Measurements from ENCODE around the gene PARVA. TPM values are rescaled to one million over a fixed set of nuclear protein-coding genes. Genes with fewer than 3 reads are reported as not detected.

The PARVA gene
- total RNA-seq, 1 donor from 2014 or later = 61.2 TPM

- intact Hi-C loops (cut with DNase I) = no loop called here
- no peak for ATAC-seq (ENCODE audit: poor library complexity)
- no peak for DNase-seq
Measured at GRCh38 chr11:12531020-12531419, 153.6 kb downstream of the PARVA start.

GRCh38 chr11:12531681-12532080 is 154.3 kb downstream of the PARVA start:
- DNase-seq (no peak), ATAC-seq (ENCODE audit: poor library complexity) (no peak)
- intact Hi-C loops (cut with DNase I) = no loop called here

GRCh38 chr11:12532580-12532979 is 155.2 kb downstream of the PARVA start:
- intact Hi-C loops (cut with DNase I) = no loop called here
- no peak for ATAC-seq (ENCODE audit: poor library complexity)
- DNase-seq = no peak

- no peak for ATAC-seq (ENCODE audit: poor library complexity)
- intact Hi-C loops (cut with DNase I) = no loop called here
Measured at GRCh38 chr11:12534549-12534948, 157.2 kb downstream of the PARVA start.

GRCh38 chr11:12535321-12535720 is 157.9 kb downstream of the PARVA start:
- ATAC-seq (ENCODE audit: poor library complexity) (no peak), DNase-seq (no peak)
- intact Hi-C loops (cut with DNase I) = no loop called here

More at GRCh38 chr11:12534549-12534948, 157.2 kb downstream of the PARVA start:
- DNase-seq = no peak

- DNase-seq (no peak), ATAC-seq (ENCODE audit: poor library complexity) (no peak)
- intact Hi-C loops (cut with DNase I) = no loop called here
Measured at GRCh38 chr11:12536566-12536965, 159.2 kb downstream of the PARVA start.

- intact Hi-C loops (cut with DNase I) = no loop called here
- DNase-seq (no peak), ATAC-seq (ENCODE audit: poor library complexity) (peak; percentile 30)
Measured at GRCh38 chr11:12537778-12538401, 160.5 kb downstream of the PARVA start.

- DNase-seq (no peak), ATAC-seq (ENCODE audit: poor library complexity) (no peak)
- intact Hi-C loops (cut with DNase I) = no loop called here
Measured at GRCh38 chr11:12538889-12539421, 161.6 kb downstream of the PARVA start.

- intact Hi-C loops (cut with DNase I) = no loop called here
Measured at GRCh38 chr11:12539572-12539971, 162.2 kb downstream of the PARVA start.

GRCh38 chr11:12540075-12540680 is 162.8 kb downstream of the PARVA start:
- ATAC-seq (ENCODE audit: poor library complexity) (no peak), DNase-seq (no peak)
- intact Hi-C loops (cut with DNase I) = no loop called here

More at GRCh38 chr11:12539572-12539971, 162.2 kb downstream of the PARVA start:
- ATAC-seq (ENCODE audit: poor library complexity) (no peak), DNase-seq (no peak)

GRCh38 chr11:12540913-12541582 is 163.7 kb downstream of the PARVA start:
- intact Hi-C loops (cut with DNase I) = no loop called here
- ATAC-seq (ENCODE audit: poor library complexity) (peak; percentile 34), DNase-seq (no peak)

- ATAC-seq (ENCODE audit: poor library complexity) (no peak), DNase-seq (no peak)
- intact Hi-C loops (cut with DNase I) = no loop called here
Measured at GRCh38 chr11:12541583-12542151, 164.3 kb downstream of the PARVA start.

- DNase-seq = no peak
- intact Hi-C loops (cut with DNase I) = no loop called here
- ATAC-seq (ENCODE audit: poor library complexity) = no peak
Measured at GRCh38 chr11:12542186-12542935, 165.0 kb downstream of the PARVA start.

- ATAC-seq (ENCODE audit: poor library complexity) (no peak), DNase-seq (no peak)
- intact Hi-C loops (cut with DNase I) = no loop called here
Measured at GRCh38 chr11:12543596-12544415, 166.4 kb downstream of the PARVA start.

GRCh38 chr11:12544986-12545775 is 167.8 kb downstream of the PARVA start:
- intact Hi-C loops (cut with DNase I) = no loop called here
- no peak for ATAC-seq (ENCODE audit: poor library complexity)
- DNase-seq = no peak

- no peak for ATAC-seq (ENCODE audit: poor library complexity)
- intact Hi-C loops (cut with DNase I) = no loop called here
- no peak for DNase-seq
Measured at GRCh38 chr11:12546122-12546521, 168.8 kb downstream of the PARVA start.

- DNase-seq (no peak), ATAC-seq (ENCODE audit: poor library complexity) (no peak)
- intact Hi-C loops (cut with DNase I) = no loop called here
Measured at GRCh38 chr11:12546660-12547059, 169.3 kb downstream of the PARVA start.
